Loucy (cell line): ENCODE results near the gene IQGAP1.

Source experiments
- CTCF ChIP-seq: fragments of 200-600 bp; sonication (generic); conservative IDR thresholded peaks from 2 replicates; pipeline ENCODE4 v1.5.1; 2014; ENCODE audit warnings: mild to moderate bottlenecking, antibody characterized with exemption, low read length
- EZH2phosphoT487 ChIP-seq: fragments of 200-600 bp; IDR thresholded peaks from 2 replicates; pipeline ENCODE4 v1.6.1; 2018; ENCODE audit warnings: antibody characterized with exemption, mild to moderate bottlenecking, moderate library complexity, borderline replicate concordance

- TF ChIP-seq CTCF (no peak), EZH2phosphoT487 (no peak)
Measured at GRCh38 chr15:90459368-90459767, 71.3 kb downstream of the IQGAP1 start.
